NCI-H748 (cell line): ENCODE data around the gene MCTP1.

ENCODE experiments used
- DNase-seq: peaks from one replicate; lab custom pipeline; 2025; ENCODE audit not compliant: unreplicated experiment; lab: John Stamatoyannopoulos, UW

MCTP1 gene

DNA sequence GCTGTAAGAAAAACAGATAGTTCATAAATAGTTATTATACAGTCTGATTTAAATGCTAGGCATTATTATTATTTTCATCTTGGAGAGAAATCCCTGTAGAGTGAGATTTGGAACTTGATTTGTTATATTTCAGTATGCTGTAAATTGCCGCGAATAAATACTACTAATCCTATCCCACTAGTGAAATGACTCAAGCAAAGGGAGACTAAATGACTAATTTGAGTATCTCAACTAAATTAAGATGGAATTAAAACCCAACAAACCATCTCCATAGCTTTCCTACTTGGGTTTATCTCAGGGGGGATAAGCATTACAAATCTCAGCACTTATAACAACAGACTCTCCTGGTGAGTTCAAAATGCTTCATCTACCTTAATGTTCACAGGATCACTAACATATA lies 206.0 kb downstream of the MCTP1 start:
- no peak for DNase-seq

DNA sequence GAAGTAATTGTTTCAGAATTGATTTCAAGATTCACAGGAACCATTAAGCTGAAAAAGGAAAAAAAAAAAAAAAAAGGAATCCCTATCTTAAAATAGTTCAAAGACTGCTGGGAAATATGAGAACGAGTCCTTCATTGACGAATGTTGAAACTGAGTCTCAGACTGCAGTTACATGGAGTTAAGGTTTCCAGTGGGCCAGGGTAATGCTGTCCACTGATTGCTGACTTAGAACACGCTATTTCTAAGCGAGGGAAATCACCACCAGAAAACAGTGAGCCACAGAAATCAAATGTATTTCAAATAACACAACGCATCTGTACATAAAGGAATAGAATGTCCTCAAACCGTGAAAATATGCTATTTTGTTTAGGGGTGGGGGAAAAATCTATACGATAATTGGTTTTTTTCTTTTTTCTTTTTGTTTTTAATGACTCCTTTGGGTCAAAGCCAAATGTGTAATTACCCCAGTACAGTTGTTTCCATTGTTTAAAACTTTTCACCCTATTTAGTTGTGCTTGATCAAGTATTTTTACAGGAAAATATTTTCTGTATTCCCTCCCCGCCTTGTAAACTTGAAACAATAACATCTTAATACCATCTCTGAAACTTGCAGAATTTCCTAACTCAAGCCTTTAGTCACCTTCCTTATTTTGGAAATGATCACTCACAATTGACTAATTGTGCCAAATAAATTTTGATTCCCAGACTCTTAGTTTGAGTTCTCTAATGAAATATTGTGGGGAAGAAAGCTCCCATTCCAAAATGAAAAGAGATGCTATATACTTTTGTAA lies 208.3 kb downstream of the MCTP1 start:
- no peak for DNase-seq

- no peak for DNase-seq
Measured at GRCh38 chr5:95075111-95075510, 209.8 kb downstream of the MCTP1 start.

DNA sequence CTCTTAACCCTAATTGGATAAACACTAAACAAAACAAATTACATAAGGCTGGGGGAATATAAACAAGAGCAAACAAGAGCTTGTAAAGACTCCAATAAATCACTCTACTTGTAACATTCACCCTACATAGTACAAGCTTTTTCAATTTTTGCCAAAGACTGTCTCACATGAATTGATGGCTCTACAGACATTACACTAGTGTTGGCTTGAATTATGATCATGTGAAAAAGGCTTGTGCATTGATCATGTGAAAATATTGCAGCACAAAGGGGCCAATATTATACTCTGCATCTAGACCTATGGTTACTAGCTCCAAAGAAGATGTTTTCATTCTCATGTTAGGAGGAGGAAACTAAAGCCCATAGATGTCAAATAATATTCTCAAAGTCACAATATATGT lies 212.6 kb downstream of the MCTP1 start:
- DNase-seq: no peak

- no peak for DNase-seq
Measured at GRCh38 chr5:95070866-95071265, 214.0 kb downstream of the MCTP1 start.

DNA sequence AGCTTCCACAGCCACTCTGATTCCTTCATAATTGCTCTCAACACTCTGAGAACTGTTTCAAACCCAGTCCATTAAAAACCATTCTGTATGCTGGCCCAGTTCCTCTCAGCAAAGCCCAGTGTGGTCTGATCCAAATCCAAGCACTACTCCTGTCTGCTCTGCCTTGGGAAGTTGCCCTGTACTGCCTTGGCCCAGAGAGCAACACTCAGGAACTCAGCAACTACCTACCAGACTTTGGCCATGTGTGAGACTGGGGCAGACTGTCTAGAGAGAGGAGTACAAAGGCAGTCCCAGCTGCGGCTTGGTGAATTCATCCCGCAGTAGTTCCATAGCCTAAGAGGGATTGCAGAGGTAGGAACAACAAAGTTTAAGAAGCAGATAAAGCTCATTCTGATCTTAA lies 214.4 kb downstream of the MCTP1 start:
- DNase-seq: no peak

DNA sequence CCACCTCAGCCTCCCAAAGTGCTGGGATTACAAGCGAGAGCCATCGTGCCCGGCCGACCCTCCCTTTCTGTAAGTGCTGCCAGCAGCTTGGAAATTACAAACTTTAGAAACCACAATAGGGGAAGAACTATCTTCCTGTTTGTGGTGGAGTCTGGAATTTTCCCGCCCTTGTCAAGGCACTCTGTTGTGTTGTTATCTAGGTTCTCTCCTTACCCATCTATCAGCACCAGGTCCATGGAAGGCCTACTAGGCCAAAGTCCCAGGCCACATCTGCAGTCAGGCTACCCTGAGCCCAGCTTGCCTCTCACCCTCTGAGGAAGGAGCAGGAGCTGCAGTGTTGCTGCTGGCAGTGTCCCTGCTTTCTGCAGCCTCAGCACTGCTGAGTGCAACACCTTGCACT lies 214.9 kb downstream of the MCTP1 start:
- no peak for DNase-seq

- DNase-seq: no peak
Measured at GRCh38 chr5:95069021-95069420, 215.9 kb downstream of the MCTP1 start.

- DNase-seq: no peak
Measured at GRCh38 chr5:95068289-95068910, 216.5 kb downstream of the MCTP1 start.

DNA sequence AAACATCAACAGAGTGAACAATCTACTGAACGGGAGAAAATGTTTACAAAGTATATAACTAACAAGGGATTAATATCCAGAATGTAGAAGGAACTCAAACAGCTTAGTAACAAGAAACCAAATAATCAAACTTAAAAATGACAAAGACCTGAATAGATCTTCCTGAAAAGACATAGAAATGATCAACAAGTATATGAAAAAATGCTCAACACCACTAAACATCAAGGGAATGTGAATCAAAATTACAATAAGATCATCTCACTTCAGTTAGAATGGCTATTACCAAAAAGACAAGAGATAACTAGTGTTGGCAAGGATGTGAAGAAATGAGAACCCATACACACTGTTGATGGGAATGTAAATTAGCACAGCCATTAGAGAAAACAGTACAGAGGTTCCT lies 218.8 kb downstream of the MCTP1 start:
- DNase-seq: no peak

GRCh38 chr5:95063492-95063891 lies 221.4 kb downstream of the MCTP1 start:
- no peak for DNase-seq

GRCh38 chr5:95060098-95060497 lies 224.8 kb downstream of the MCTP1 start:
- DNase-seq: no peak

GRCh38 chr5:95059636-95060035 lies 225.3 kb downstream of the MCTP1 start:
- no peak for DNase-seq

- no peak for DNase-seq
Measured at GRCh38 chr5:95057615-95058014, 227.3 kb downstream of the MCTP1 start.

DNA sequence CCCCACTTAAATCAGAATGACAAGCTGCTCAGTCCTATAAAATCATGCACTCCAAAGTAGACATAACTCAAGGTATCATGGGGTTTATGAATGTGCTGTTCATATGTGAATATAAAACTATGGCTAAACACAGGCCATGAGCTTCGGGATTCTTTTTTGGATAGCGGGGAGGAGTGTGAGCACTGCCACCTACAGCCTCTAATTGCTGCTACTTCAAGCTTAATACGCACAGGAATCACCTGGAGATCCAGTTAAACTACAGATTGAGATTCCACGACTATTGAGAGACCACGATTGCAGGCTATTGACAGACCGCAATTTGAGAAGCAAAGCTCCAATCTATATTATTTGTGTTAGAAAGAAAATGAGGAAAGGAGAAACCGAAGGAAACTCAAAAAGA lies 231.6 kb downstream of the MCTP1 start:
- DNase-seq: no peak

DNA sequence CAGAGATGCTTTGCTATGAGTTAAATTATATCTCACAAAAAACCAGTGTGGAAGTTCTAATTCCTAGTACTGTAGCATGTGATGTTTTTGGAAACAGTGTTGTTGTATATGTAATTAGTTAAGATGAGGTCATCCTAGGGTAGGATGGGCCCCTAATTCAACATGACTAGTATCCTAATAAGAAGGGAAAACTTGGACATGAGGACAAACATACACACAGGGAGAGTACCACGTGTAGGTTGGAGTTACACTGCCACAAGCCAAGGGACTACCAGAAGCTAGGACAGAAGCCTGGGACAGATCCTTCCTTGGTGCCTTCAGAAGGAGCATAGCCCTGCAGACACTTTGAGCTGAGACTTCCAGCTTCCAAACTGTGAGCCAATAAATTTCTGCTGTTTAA lies 234.2 kb downstream of the MCTP1 start:
- DNase-seq: no peak

- DNase-seq: no peak
Measured at GRCh38 chr5:95048628-95049027, 236.3 kb downstream of the MCTP1 start.

GRCh38 chr5:95045181-95045965 lies 239.5 kb downstream of the MCTP1 start:
- no peak for DNase-seq

GRCh38 chr5:95044096-95044495 lies 240.8 kb downstream of the MCTP1 start:
- DNase-seq: no peak

DNA sequence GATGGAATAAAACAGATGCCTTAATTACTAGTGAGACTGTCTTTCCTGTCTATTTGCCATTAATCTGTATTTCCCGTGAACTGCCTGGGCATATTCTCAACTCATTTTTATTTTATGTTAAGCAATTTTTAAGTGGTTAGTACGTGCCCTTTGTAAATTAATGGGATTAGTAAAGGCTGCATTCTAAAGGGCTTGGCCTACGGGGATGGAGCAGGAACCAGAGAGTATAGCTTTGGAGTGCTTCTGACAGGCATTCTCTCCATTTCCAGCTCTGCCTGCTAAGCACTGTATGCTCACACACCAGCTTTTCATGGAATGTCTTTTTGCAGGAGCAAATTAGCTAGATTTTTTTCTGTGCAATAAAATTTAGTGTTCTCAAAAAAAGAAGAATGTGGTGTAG lies 241.2 kb downstream of the MCTP1 start:
- no peak for DNase-seq

GRCh38 chr5:95043234-95043633 lies 241.7 kb downstream of the MCTP1 start:
- no peak for DNase-seq

DNA sequence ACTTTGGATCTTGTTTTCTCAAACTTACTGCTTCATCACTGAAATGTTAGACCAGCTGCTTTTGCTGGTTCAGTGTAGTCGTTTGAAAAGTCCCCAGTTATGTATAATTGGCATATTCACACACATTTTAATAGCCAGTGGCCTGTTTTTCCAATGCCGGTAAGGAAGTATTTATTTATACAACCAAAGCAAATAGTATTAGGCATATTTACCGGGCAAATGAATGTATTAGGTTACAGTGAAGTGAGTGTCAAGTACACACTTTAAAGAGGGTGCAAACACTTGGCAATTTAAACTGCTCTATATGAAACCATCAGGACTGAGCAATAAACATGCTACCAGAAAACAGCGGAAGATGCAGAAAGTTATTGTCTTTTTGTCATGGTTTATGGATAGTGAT lies 242.9 kb downstream of the MCTP1 start:
- peak; percentile 87 for DNase-seq
